ENCODE measurements around the gene PPP2R3B.
"Not testable (repeated sequence)": the region's sequence is repeated elsewhere in the genome, so short reads cannot be mapped to it uniquely, and the experiment has no call there.

The PPP2R3B gene

GRCh38 chrX:334971-335757 is 51.5 kb downstream of the PPP2R3B start:
- no peak for DNase-seq

GRCh38 chrX:334331-334891 is 52.3 kb downstream of the PPP2R3B start:
- no peak for DNase-seq

GRCh38 chrX:333611-334311 is 52.9 kb downstream of the PPP2R3B start:
- DNase-seq: no peak

- DNase-seq: no peak
Observed at GRCh38 chrX:332916-333610, 53.6 kb downstream of the PPP2R3B start.

GRCh38 chrX:332496-332860 is 54.2 kb downstream of the PPP2R3B start:
- DNase-seq: no peak

GRCh38 chrX:331825-332495 is 54.7 kb downstream of the PPP2R3B start:
- DNase-seq: no peak

- DNase-seq: no peak
Observed at GRCh38 chrX:331151-331824, 55.4 kb downstream of the PPP2R3B start.

GRCh38 chrX:330726-331150 is 56.0 kb downstream of the PPP2R3B start:
- DNase-seq: no peak

- DNase-seq: not testable (repeated sequence)
Observed at GRCh38 chrX:330141-330725, 56.5 kb downstream of the PPP2R3B start.

GRCh38 chrX:329291-329910 is 57.3 kb downstream of the PPP2R3B start:
- DNase-seq: no peak

- DNase-seq: no peak
Observed at GRCh38 chrX:327660-328126, 59.0 kb downstream of the PPP2R3B start.

GRCh38 chrX:324664-325063 is 62.0 kb downstream of the PPP2R3B start:
- DNase-seq: not testable (repeated sequence)

GRCh38 chrX:323721-324628 is 62.7 kb downstream of the PPP2R3B start:
- DNase-seq: no peak

GRCh38 chrX:320126-320783 is 66.5 kb downstream of the PPP2R3B start:
- no peak for DNase-seq

GRCh38 chrX:319579-320125 is 67.1 kb downstream of the PPP2R3B start:
- DNase-seq: no peak

GRCh38 chrX:318739-319578 is 67.7 kb downstream of the PPP2R3B start, which contains the start of gene GTPBP6:
Gene GTPBP6, minus strand, starts transcription at chrX:318796. Its CDS starts 9 bp downstream, at chrX:318787.
- DNase-seq: no peak

GRCh38 chrX:318068-318738 is 68.5 kb downstream of the PPP2R3B start:
- DNase-seq: no peak

Measured in NCI-H1417 treated with DMSO at 0.1 percent for 48 hours (cell line).